HG02973 (cell line): ENCODE data around the gene DDRGK1.
A peak's percentile ranks its signal among the peaks of the same experiment; 100 is the strongest.

ENCODE experiments used
- ATAC-seq: cut with Tn5 transposase; IDR thresholded peaks from one replicate; pipeline ENCODE4 v1.9.1; 2021; ENCODE audit warnings: moderate library complexity; ENCODE audit not compliant: unreplicated experiment

Gene DDRGK1

GRCh38 chr20:3204124-3204794 lies at the start of gene DDRGK1:
TSS of gene DDRGK1 (minus strand) at chr20:3204682. CDS start at chr20:3204627, 55 bp downstream.
- peak; percentile 66 for ATAC-seq

- ATAC-seq, result no peak
These were observed 47.3 kb upstream of the DDRGK1 start for GRCh38 chr20:3251806-3252205.

DNA sequence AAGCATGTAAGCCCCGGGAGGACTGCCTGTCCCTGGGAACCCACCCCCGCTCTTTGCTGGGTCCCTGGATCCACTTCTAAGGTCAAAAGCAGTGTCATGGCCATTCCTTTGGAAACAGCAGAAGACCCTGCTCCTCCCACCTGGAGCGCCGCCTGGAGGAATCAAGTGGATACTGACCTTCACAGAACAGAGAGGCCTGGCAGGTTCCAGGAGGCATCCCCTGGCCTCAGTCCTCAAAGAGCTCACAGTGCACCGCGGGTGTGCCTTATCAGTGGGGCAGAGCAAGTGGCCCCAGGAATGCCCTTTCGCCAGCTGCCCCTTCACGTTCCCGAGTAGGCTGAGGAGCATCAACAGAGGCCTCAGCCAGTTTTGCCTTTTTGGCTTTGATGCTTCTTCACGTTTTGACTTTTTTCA lies 45.6 kb upstream of the DDRGK1 start:
- ATAC-seq, result no peak

- ATAC-seq, result no peak
These were observed 44.5 kb upstream of the DDRGK1 start for GRCh38 chr20:3248993-3249347.

- no peak for ATAC-seq
These were observed 43.9 kb upstream of the DDRGK1 start for GRCh38 chr20:3248167-3248992.

GRCh38 chr20:3247638-3248037 lies 43.2 kb upstream of the DDRGK1 start:
- no peak for ATAC-seq

- ATAC-seq, result no peak
These were observed 42.2 kb upstream of the DDRGK1 start for GRCh38 chr20:3246682-3247081.

GRCh38 chr20:3245711-3246110 lies 41.2 kb upstream of the DDRGK1 start:
- no peak for ATAC-seq

DNA sequence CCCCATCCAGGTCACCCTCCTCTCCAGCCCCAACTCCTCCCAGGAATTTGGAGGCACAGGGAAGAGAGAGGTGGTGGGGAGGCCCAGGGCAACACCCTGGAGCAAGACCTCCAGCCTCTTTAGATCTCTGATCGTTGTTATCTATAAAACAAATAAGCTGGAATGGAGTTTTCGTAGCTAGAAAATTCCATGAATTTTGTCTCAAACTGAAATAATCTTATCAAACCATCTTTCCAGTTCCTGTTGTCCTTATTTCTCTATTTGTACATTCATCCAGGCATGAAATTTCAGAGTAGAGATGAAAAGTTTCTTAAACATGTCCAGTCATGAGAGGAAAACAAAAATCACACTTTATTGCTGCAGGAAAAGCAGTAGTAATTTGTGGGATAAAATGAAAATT lies 40.7 kb upstream of the DDRGK1 start:
- ATAC-seq, result no peak

DNA sequence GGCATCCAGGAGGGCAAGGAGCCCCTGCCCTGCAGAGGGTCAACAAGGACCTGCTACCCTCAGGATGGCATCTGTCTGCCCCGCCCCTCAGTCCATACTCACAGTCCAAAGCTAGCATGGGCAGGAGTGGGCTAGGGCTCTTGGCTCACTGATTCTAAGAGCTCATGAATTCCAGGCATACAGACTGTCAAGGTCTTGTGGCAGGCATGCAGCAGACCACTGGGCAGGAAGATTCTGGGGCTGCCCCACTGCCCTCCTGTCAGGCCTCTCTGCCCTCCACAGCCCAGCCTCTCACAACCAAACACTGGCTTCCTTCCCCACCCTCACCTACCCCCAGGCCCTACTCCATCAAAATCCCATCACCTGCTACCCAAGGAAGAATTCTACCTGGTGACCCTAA lies 40.1 kb upstream of the DDRGK1 start:
- no peak for ATAC-seq

DNA sequence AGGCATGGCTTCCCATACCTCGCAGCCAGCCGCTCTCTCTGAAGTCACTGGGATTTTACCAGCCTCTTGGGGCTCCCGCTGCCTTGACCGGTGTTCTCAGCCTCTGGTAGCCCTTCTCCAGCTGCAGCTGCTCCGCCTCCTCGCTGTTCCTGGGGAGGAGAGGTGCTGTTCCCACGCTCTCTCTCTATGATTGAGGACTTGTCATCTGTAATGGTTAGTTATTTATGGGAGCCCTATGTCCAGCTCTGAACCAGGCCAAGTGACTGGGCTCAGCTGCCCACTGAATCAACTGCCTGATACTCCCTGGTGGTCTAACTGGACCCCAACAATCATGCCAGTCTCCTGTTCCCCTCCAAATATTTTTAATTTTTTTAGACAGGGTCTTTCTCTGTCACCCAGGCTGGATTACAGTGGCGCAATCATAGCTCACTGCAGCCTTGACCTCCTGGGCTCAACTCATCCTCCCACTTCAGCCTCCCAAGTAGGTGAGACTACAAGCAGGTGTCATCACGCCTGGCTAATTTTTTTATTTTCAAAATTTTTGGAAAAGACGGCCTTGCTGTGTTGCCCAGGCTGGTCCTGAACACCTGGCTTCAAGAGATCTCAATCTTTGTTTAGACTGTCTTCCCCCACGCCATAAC lies 39.4 kb upstream of the DDRGK1 start:
- no peak for ATAC-seq

GRCh38 chr20:3242172-3242692 lies 37.8 kb upstream of the DDRGK1 start:
- no peak for ATAC-seq

DNA sequence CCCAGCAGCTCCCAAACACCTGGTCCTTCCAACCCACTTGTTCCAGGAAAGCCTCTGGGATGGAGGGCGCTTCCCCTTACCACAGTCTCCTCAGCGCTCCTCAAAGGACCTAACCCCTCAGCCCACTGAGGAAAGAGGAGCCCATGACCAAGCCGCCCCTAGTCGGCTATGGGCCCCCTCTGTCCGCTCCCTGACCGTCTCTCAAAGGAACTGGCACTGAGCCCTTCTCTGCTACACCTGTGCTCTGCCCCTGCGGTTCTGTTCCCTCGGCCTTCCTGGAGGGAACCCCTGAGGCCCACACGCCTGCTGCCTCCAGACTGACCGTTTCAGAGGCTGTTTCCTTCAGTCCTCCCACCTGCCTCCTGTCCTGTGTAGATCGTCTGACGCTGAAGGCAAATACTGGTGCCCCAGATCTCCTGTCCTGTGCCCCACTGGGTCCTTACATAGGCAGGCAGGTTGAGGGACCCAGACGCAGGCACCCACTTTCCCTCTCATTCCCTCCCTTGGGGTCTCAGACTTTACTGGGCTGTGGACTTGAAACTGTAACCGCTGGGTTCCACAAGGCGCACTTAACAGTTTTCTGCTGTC lies 36.4 kb upstream of the DDRGK1 start:
- no peak for ATAC-seq

GRCh38 chr20:3239867-3240775 lies 35.6 kb upstream of the DDRGK1 start:
- ATAC-seq, result no peak

GRCh38 chr20:3239026-3239866 lies 34.8 kb upstream of the DDRGK1 start, which contains the start of gene SLC4A11:
TSS of gene SLC4A11 (minus strand) at chr20:3239190. CDS start at chr20:3239137, 53 bp downstream.
- ATAC-seq, result no peak

DNA sequence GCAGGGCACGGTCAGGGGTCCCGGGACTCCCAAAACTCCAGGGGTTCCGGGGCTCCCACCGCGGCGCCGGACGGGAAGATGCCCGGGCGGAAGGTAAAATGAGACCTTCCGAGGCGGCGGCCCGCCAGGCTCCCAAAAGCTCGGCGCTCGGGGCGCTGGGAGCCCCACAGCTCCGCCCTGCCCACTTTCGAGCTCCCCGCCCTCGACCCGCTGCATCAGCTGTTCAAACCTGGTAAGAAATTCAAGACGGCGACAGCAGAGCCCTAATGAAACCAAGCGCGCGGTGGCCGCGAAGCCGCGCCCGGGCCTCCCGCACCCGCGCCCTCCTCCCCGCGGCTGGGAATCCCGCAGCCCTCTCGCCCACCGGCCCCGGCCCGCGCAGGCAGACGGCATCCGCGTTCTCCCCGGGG lies 34.1 kb upstream of the DDRGK1 start:
- ATAC-seq, result no peak

DNA sequence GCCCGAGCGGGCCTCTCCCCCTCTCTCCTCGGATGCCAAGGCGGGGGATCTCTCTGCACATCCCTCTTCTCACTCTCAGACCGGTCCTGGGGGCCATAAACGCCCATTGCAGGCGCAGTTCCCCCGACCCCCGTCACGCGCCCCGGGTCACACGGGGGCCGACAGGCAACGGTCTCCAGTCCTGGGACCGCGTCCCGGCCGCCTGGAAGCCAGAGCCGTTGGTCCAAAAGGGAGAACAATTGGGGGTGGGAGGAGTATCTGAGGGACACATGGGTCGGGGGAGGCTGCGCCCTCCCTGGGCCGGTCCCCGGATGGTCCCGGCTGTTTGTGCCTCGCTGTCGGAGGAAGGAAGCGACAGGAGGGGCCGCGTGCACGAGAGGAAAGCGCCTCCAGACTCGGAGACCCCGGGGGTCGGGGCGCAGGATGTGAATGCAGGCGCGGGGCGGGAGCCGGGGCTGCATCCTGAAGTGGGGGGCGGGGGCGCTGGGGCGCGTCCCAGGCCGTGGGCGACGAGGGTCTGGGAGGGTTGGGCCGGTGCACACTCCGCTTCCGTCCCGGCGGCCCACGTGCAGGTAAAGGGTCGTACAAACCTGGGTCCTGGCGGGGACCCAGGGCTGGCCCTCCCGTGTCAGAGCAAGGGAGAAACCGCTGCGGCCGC lies 33.6 kb upstream of the DDRGK1 start:
- ATAC-seq, result no peak

GRCh38 chr20:3237011-3237957 lies 32.8 kb upstream of the DDRGK1 start:
- no peak for ATAC-seq
